ENCODE results near the gene GUCA1A.
"Not testable (repeated sequence)": the region's sequence is repeated elsewhere in the genome, so short reads cannot be mapped to it uniquely, and the experiment has no call there.

The GUCA1A gene

DNA sequence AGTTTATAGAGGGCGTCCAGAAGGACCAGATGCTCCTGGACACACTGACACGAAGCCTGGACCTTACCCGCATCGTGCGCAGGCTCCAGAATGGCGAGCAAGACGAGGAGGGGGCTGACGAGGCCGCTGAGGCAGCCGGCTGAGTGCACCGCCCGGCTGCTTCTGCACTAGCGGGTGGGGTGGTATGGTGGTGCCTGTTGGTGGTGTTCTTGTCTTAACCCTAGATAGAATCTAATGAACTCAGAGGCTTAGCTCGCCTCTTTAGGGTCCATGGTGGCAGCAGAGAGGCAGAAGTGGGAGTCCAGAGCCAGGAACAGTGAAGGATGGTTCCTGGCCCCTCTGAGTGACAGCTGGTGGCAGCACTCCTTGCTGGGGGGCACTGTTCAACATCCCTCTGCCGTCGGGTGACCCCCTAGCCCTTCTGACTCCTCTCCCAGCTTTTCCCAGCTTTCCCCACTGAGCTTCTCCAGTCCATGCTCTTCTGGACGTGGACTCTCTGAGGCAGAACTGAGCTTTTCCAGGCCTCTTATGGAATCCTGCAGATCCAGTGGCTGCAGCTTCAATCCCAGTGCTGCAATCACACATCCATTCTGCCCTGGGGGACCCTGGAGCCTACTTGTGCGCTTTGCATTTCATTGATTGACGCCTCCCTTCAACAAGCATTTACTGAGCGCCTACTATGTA lies 6.2 kb downstream of the GUCA1A start:
- DNase-seq = no peak

DNA sequence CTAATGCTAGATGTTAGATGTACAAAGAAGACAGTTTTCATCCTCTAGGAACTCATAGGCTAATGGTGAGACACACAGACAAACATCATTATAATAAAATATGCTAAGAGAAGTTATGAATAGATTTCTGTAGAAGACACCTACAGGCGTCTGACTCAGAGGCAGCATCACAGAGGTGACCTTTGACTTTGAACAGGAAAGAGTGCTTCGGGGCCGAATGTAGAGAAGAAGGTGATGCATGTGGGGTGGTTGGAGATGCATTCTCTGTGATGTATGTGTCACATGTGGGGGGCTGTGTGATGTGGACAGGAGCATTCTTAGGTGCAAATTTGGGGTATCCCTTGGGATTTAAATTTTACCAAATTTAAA lies 6.8 kb downstream of the GUCA1A start:
- DNase-seq = no peak

DNA sequence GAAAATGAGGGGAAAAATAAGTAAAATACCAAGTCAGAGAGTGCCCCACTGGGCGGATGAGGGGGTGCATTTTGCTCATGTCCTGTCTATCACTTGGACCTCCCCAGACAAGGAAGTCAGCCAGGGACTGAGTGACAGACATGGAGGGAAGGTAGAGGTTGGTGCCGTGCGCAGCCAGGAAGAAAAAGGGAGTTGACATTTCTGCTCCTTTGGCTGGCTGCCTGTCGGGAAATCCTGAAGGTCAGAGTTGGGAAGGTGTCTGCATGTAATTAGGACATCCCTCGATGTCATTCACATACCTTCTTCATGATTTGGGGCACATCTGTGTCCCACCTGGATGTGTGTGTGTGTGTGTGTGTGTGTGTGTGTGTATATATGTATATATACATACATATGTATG lies 8.9 kb downstream of the GUCA1A start:
- DNase-seq = no peak

DNA sequence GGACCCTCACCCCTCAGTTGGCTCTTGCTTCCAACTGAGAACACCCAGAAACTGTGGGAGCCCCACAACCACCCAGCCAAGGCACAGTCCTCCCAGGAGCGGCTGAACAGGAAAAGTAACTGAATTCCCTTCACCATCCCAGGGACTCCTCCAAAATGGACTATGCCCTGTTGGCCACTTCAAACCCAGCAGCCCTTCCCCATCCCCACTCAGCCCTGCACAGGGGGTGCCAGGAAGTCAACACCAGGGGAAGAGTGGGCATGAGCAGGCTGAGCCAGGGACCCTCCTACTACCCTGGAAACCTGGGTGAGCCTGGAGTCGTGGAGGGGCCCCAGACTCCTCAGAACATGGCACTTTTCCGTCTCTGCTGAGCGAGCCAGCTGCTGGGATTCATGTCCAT lies 11.3 kb downstream of the GUCA1A start:
- DNase-seq = no peak

DNA sequence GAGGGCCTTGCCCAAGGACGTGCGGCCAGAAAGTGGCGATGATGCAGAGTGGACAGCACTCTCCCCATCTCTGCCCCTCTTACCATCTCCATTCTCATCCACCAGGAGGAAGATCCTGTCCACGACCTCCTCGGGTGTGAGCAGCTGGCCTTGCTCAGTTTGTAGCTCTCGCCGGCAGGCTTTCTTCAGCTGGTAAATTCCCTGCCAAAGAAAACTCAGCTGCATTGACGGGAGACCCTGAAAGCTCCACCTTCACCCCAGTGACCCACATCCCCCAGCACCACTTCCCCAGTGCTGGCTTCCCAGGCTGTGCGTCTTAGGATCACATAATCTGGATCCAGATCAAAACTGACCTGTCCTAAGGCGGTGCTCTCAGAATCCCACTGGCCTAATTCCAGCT lies 12.4 kb downstream of the GUCA1A start:
- DNase-seq = no peak

DNA sequence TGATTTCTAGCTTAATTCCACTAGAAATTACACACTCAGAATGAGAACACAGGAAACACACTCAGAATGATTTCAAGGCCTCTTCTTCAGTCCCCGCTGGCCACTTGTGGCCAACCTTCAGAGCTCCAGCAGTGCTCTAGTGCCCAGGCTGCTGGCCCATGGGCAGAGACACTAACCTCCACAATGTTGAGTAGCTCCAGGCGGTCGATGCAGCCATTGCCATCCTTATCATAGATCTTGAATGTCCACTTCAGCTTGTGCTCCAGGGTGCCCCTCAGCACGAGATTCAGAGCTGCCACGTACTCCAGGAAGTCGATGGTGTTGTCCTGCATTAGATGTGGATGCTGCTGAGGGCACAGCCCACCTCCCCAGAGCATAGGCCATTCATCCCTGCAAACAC lies 15.2 kb downstream of the GUCA1A start:
- DNase-seq = no peak

DNA sequence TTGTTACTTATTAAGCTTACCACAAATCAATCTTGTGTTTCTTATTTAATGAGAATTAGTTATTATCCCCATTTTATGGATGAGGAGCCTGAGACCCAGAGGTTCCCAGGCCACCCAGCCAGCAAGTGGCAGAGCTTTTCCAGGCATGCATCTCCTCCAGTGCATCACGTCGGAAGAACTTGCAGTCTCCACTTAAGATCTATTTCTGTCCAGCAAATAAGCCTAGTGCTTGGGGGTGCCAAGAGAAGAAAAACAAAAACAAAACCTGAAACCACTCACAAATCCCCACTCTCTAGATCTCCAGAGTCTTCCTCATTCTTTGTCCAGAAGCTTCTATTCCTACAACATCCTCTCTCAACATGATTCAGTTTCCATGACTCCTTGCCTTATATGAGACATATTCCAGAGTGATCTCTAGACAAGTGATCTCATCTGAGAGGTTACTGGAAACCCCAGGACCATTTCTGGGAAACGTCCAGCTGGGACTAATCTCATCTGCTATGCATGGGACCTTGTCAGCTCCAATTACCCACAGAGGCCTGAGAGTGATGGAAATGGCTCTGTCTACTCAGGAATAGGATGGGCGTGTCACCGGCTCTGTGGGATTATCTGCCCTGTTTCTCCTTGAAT lies 17.5 kb downstream of the GUCA1A start:
- DNase-seq = no peak

DNA sequence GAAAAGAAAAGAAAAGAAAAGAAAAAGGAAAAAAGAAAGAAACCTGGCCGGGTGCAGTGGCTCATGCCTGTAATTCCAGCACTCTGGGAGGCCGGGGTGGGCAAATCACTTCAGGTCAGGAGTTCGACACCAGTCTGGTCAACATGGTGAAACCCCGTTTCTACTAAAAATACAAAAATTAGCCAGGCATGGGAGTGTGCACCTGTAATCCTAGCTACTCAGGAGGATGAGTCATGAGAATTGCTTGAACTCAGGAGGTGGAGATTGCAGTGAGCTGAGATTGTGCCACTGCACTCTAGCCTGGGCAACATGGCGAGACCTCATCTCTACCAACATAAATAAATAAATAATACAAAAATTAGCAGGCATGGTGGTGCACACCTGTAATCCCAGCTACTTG lies 19.2 kb downstream of the GUCA1A start:
- not testable (repeated sequence) for DNase-seq

DNA sequence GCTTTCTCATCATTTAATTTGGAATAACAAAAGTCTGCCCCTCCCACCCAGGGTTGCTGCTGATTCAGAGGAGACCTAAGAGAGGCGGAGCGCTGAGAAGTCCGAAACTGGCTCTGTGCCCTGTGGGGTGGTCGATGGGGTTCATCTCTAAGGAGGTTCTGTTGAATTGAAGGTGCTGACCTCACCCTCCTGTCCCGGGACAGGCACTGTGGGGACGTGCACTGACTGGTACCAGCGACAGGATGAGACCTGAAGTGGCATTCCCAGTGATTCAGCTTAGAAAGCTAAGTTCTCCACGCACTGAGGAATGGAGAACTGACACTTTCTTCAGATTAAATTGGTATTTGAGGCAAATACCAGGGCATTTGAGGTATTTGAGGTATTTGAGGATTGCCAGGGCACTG lies 20.3 kb downstream of the GUCA1A start:
- no peak for DNase-seq

DNA sequence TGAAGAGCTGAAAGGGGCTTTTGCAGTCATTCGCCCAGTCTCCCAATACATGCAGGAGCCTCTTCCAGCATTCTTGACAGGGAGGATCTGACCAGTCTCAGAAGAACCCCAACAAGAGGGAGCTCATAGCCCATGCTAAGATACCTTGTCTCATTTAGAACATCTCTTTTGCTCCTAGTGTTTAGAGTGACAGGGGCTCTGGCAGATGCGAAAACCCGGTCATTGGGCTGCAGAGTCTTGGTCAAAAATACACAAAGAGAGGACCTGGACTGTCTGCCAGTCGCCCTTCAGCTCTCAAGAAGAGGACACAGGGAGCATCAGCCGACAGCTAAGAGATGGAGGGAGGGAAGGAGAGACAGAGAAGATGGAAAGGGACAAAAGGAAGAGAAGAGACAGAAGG lies 20.9 kb downstream of the GUCA1A start:
- DNase-seq = no peak

DNA sequence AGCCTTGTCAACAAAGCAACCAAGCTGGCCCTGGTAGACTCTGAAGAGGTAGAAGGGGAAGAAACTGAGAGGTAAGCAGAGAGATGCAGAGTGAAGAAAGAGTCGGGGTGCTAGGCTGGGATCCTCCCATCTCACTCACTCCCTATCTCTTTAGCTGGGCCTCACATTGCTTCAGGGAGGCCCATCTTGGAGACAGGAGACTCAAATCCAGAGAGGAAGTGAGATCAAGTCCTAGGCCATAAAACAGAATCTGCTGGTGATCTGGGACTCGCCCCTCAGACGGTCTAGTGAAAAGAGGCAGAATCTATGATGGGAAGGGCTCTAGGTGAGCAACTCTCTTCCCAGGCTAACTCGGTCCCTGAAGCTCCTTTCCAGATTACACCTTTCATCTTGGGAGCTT lies 22.3 kb downstream of the GUCA1A start:
- DNase-seq = no peak

DNA sequence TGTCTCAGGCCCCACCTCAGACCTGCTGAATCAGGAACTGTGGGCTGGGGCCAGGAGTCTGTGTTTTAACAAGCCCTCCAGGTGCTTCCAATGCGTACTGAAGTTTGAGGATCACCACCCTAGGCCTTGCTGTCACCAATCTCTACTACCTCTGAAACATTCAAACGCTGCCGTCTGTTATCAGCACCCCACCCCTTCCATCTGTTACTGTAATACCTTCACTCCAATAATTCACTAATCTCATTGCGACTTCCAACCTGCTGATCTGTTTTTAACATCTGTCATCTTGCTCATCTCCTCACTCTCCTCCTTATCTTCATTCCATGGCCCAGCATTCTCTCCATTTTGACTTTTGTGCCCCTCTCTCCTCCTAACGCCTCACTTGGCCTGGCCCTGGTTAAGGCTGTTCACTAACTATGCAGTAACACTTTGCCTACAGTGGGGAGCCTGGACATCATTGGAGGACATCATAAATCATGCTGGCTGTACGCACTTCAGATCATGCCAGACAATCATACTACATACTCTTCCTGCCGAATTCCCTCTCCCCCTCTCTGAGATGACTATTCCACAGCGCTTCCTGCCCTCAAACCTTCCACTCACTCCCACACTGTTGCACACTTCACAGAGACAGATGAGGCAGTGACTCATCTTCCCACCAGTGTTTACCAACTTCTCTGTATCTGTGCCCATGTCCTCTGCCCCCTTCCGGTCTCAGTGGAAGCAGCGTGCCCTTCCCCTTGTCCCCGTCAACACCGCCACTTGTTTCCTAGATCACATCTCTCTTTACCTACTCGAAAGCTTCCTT lies 24.6 kb downstream of the GUCA1A start:
- DNase-seq = peak; percentile 49

DNA sequence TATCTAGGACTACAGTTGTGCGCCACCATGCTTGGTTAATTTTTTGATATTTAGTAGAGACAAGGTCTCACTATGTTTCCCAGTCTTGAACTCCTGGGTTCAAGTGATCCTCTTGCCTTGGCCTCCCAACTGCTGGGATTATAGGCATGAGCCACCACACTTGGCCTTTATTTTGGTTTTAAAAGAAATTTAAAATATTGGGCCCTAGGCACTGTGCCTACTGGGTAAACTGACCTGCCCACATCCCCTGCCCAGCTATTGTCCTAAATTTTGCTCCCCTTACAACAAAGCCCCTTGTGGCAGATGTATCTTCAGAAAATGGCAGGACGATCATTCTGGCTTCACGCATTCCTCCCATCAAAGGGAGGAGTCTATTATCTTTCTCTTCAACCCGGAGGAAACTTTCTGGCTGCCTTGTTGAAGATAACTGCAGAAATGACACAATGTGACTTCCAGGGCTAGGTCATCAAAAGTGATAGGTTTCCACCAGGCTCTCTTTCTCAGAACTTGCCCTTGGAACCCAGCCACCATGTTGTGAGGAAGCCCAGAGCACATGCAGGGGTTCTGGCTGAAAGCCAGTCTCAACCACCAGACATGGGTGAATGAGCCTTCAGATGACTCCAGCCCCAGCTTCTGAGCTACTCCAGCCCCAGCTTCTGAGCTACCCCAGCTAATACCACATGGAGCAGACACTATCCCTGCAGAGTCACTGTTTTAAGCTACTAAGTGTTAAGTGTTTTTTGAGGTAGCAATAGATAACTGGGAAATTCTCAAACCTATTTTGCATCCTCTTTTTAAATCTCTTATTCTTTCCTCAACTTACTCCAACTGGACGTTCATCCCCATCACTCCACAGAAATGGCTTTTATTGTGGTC lies 26.2 kb downstream of the GUCA1A start:
- no peak for DNase-seq

DNA sequence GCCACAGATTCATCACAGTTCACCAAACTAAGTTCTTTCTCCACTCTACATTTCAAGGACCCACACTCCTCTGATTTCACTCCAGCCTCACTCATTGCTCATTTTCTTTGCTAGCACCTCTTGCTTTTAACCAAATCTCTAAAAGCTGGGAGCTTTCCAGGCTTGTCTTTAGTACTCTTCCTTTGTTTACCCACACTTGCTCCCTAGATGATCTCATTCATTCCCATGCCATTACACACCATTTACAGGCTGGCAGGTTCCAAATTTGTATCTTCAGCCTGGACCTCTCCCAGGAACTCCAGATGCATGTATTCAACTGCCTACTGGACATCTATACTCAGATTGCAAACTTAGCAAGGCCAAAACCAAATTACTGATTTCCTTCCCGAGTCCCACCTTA lies 26.9 kb downstream of the GUCA1A start:
- DNase-seq = no peak

DNA sequence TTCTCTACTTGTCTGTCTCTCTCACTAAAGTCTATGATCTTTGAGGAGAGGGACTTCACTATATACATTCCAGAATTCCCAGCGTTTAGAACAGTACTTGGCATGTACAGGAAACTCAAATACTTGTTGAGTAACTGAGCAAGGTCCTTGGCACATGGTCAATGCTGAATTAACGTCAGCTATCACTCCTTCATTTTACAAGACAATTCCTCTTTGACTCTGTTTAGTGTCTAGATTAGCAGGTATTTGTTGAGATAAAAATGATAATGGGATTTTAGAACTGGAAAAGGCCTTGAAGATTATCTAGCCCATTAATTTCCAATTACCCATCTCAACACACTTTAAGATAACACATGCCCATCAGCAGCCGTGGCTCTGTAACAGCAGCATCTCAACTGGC lies 28.2 kb downstream of the GUCA1A start:
- DNase-seq = no peak

DNA sequence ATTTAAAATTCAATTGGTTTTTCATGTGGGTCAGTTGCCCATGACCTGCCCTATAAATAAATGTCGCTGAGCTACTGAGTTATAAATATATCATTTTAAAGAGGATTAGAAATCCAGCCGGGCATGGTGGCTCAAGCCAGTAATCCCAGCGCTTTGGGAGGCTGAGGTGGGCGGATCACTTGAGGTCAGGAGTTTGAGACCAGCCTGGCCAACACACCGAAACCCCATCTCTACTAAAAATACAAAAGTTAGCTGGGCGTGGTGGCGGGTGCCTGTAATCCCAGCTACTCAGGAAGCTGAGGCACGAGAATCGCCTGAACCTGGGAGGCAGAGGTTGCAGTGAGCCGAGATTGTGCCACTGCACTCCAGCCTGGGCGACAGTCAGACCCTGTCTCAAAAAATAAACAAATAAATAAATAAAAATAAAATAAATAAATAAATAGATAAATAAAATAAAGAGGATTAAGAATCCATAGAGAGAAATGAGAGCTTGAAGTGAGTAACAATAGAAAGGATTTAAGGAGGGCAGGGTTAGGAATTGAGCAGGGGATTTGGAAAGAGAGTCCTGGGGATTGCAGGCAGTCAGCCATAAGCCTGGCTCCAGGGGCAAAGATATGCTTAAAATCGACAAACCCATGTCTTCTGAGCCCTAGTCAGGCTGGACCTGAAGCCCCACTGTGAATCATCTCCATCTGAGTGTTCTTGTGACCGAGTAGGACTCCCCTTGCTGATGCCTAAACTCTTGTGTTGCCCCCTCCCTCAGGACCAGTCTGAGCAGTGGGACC lies 29.2 kb downstream of the GUCA1A start:
- DNase-seq = not testable (repeated sequence)

DNA sequence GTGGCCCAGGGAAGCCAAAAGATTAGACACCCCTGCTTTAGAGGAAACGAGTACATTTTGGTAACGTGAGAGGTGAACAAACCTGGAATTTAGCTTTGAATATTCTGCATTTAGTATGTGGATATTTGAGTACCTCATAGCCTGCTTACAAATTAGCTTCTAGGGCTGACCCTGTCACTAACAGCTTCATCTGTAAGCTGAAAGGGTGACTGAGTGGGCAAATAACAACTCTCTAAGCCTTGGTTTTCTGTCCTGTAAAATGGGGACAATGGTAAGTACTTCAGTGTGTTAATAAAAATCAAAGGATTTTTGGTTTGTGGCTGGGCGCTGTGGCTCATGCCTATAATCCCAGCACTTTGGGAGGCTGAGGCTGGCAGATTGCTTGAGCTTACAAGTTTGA lies 30.0 kb downstream of the GUCA1A start:
- DNase-seq = no peak

DNA sequence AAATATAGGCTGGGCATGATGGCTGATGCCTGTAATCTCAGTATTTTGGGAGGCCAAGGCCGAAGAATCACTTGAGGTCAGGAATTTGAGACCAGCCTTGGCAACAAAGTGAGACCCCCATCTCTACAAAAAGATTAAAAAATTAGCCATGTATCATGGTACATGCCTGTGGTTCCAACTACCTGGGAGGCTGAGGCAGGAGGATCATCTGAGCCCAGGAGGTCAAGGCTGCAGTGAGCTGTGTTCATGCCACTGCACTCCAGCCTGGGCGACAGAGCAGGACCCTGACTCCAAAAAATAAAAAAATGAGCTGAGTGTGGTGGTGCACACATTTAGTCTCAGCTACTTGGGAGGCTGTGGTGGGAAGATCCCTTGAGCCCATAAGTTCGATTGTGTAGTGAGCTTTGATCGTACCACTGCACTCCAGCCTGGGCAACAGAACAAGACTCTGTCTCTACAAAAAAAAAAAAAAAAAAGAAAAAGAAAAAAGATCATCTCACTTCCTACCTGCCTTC lies 31.7 kb downstream of the GUCA1A start:
- no peak for DNase-seq

DNA sequence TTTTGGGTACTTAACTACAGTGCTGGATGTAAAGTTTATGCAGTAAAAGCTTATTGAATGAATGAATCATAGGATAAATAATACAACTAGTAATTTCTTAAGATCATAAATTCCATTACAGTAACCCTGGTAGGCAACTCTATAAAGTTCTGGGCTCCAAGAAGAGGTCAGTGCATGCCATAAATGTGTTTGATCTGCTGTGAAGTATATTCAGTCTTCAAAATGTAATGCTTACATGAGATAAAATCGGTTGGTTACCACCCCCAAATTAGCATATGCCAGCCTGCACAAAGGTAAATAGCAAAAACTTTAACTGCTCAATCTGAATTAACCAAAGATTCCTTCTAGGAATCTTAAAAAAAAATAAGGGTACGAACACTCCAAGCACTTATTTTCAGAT lies 34.4 kb downstream of the GUCA1A start:
- not testable (repeated sequence) for DNase-seq

DNA sequence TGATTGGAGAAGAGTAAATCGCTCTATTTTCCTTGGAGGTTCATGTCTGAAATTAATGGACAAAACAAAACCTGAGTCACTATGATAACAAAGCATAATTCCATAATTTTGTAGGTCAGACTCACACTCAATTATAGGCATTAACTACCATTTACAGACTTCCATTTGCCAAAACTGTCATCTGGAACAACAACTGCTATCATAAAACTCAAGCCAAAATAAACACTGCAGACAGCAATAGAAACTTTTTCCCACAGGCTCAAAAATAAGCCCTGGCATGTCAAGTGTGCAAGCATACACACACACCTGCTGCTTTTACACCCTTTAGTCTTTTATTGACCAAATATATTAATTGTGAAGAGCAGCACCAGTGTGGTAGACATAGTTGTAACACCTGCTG lies 37.4 kb downstream of the GUCA1A start:
- peak; percentile 82 for DNase-seq

DNA sequence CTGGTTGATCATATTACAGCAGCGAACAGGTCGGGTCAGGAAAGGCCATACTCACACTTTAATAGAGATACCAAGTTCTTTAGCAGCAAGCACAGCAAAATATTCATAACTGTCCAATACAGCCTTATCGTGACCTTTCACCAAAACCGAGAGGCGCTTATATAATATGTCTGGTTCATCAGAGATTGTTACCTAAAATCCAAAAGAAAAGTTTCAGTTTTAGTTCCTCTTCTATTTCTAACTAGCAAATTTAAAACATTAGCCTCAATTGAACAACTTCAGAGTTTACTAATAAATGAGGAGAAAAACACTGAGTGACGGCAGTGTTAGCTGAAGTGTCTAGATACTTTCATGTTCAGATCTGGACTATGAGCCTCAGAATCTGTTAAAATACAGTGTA lies 38.6 kb downstream of the GUCA1A start:
- no peak for DNase-seq

DNA sequence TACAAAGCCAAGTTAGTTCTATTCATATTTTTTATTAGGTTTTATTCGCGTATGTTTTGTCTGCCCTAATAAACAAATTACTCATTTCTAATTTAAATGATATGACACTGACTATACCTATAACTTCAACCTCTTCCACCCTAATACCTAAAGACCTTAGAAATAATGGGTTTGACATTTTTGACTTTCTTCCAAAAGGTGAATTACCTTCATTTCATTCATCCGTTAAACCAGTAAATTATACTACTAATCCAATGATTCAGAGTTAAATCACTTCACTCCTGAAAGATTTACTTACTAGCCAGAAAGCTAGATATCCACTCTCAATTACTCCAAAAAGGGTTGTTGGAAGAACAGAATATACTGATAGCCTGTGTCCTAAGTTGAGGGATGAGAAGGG lies 39.3 kb downstream of the GUCA1A start:
- DNase-seq = no peak
